ENCODE results near the gene SH3D19.

The SH3D19 gene

GRCh38 chr4:151233600-151233999 is 91.8 kb downstream of the SH3D19 start:
- in situ Hi-C loops (cut with MboI; ENCODE audit: low sequenced_read_pairs) = no loop called here

GRCh38 chr4:151231915-151232595 is 93.3 kb downstream of the SH3D19 start:
- in situ Hi-C loops (cut with MboI; ENCODE audit: low sequenced_read_pairs) = no loop called here

GRCh38 chr4:151228189-151229119 is 97.0 kb downstream of the SH3D19 start:
- in situ Hi-C loops (cut with MboI; ENCODE audit: low sequenced_read_pairs) = no loop called here

- in situ Hi-C loops (cut with MboI; ENCODE audit: low sequenced_read_pairs) = no loop called here
Observed at GRCh38 chr4:151227731-151228130, 97.7 kb downstream of the SH3D19 start.

- in situ Hi-C loops (cut with MboI; ENCODE audit: low sequenced_read_pairs) = no loop called here
Observed at GRCh38 chr4:151227172-151227571, 98.2 kb downstream of the SH3D19 start.

- in situ Hi-C loops (cut with MboI; ENCODE audit: low sequenced_read_pairs) = no loop called here
Observed at GRCh38 chr4:151226004-151226932, 99.1 kb downstream of the SH3D19 start.

GRCh38 chr4:151223465-151223864 is 101.9 kb downstream of the SH3D19 start:
- in situ Hi-C loops (cut with MboI; ENCODE audit: low sequenced_read_pairs) = no loop called here

- in situ Hi-C loops (cut with MboI; ENCODE audit: low sequenced_read_pairs) = no loop called here
Observed at GRCh38 chr4:151219948-151220347, 105.5 kb downstream of the SH3D19 start.

GRCh38 chr4:151219091-151219490 is 106.3 kb downstream of the SH3D19 start:
- in situ Hi-C loops (cut with MboI; ENCODE audit: low sequenced_read_pairs) = no loop called here

GRCh38 chr4:151218343-151218742 is 107.1 kb downstream of the SH3D19 start:
- in situ Hi-C loops (cut with MboI; ENCODE audit: low sequenced_read_pairs) = no loop called here

GRCh38 chr4:151217326-151217725 is 108.1 kb downstream of the SH3D19 start:
- in situ Hi-C loops (cut with MboI; ENCODE audit: low sequenced_read_pairs) = no loop called here

GRCh38 chr4:151215295-151215694 is 110.1 kb downstream of the SH3D19 start:
- in situ Hi-C loops (cut with MboI; ENCODE audit: low sequenced_read_pairs) = no loop called here

GRCh38 chr4:151207868-151208267 is 117.5 kb downstream of the SH3D19 start:
- in situ Hi-C loops (cut with MboI; ENCODE audit: low sequenced_read_pairs) = no loop called here

GRCh38 chr4:151207186-151207585 is 118.2 kb downstream of the SH3D19 start:
- in situ Hi-C loops (cut with MboI; ENCODE audit: low sequenced_read_pairs) = no loop called here

GRCh38 chr4:151206241-151207005 is 119.0 kb downstream of the SH3D19 start:
- in situ Hi-C loops (cut with MboI; ENCODE audit: low sequenced_read_pairs) = no loop called here

- in situ Hi-C loops (cut with MboI; ENCODE audit: low sequenced_read_pairs) = no loop called here
Observed at GRCh38 chr4:151205722-151206121, 119.7 kb downstream of the SH3D19 start.

GRCh38 chr4:151204925-151205524 is 120.4 kb downstream of the SH3D19 start:
- in situ Hi-C loops (cut with MboI; ENCODE audit: low sequenced_read_pairs) = no loop called here

GRCh38 chr4:151202851-151203455 is 122.5 kb downstream of the SH3D19 start:
- in situ Hi-C loops (cut with MboI; ENCODE audit: low sequenced_read_pairs) = no loop called here

- in situ Hi-C loops (cut with MboI; ENCODE audit: low sequenced_read_pairs) = no loop called here
Observed at GRCh38 chr4:151202381-151202780, 123.0 kb downstream of the SH3D19 start.
